Lower lobe of right lung (tissue), 2 donors: ENCODE measurements around the gene C14orf93. TPM values are rescaled to one million over a fixed set of nuclear protein-coding genes. Genes with fewer than 3 reads are reported as not detected.

Source experiments
- ATAC-seq, 2 donors: fragments of 200-7000 bp; cut with Tn5 transposase; one replicate each; pipeline ENCODE4 v1.9.1; 2020 to 2022; ENCODE audit warnings: mild to moderate bottlenecking in 2 of 2, moderate library complexity in 2 of 2
- DNase-seq: peaks from one replicate; pipeline ENCODE4 v3.0.0-alpha.2; 2020
- H3K27ac ChIP-seq: fragments of 200-600 bp; one replicate; pipeline ENCODE4 v1.8.0; 2022
- H3K27me3 ChIP-seq: fragments of 200-600 bp; one replicate; pipeline ENCODE4 v1.8.0; 2022; ENCODE audit warnings: low read depth
- H3K36me3 ChIP-seq: fragments of 200-600 bp; one replicate; pipeline ENCODE4 v1.8.0; 2022; ENCODE audit warnings: mild to moderate bottlenecking
- H3K4me1 ChIP-seq: fragments of 200-600 bp; one replicate; pipeline ENCODE4 v1.8.0; 2022
- H3K4me3 ChIP-seq: fragments of 200-600 bp; one replicate; pipeline ENCODE4 v1.8.0; 2022; ENCODE audit warnings: mild to moderate bottlenecking
- H3K9me3 ChIP-seq: fragments of 200-600 bp; one replicate; pipeline ENCODE4 v1.8.0; 2022
- CTCF ChIP-seq: fragments of 200-600 bp; IDR thresholded peaks from one replicate; pipeline ENCODE4 v1.8.0; 2022; ENCODE audit warnings: antibody characterized with exemption, mild to moderate bottlenecking
- intact Hi-C: fragments of 100-400 bp; cut with DNase I; formaldehyde crosslinking; loops from one replicate; pipeline ENCODE4 v1.11.0; 2022
- total RNA-seq: library from RNA; stranded (reverse); fragmentation: NEBNext Ultra II Directional; extraction: Animal tissue kit (Norgen Biotek cat#: 25700); gene quantifications from one replicate; pipeline ENCODE4 v1.2.1, GENCODE V29; 2021
- donor health status: DM: no; HTN: yes; CAD: no; lungs with severe emphysema.

The C14orf93 gene
- total RNA-seq, 1 donor from 2014 or later = 9.8 TPM

GRCh38 chr14:23002592-23002991, 7.4 kb downstream of the C14orf93 start:
- intact Hi-C loops = no loop called here
- DNase-seq (no peak), ATAC-seq (no peak)
- H3K4me1 ChIP-seq = peaks cover 14% of the 10 kb centered on the region
- H3K27me3 ChIP-seq = no peaks in the 10 kb centered on the region
- H3K36me3 ChIP-seq = peaks cover 10% of the 10 kb centered on the region
- TF ChIP-seq CTCF = no peak
- no peaks in the 10 kb centered on the region for H3K9me3 ChIP-seq
- no peak overlapping the region for H3K27ac ChIP-seq
- no peak overlapping the region for H3K4me3 ChIP-seq

- H3K27me3 ChIP-seq = no peaks in the 10 kb centered on the region
- H3K36me3 ChIP-seq = peaks cover 10% of the 10 kb centered on the region
- H3K9me3 ChIP-seq = no peaks in the 10 kb centered on the region
- H3K4me3 ChIP-seq = no peak overlapping the region
- ATAC-seq = no peak
- no peak for DNase-seq
- no peak overlapping the region for H3K27ac ChIP-seq
- intact Hi-C loops = no loop called here
- no peak for TF ChIP-seq CTCF
- H3K4me1 ChIP-seq = peaks cover 4% of the 10 kb centered on the region
These were observed 9.1 kb downstream of the C14orf93 start for GRCh38 chr14:23000860-23001259.

- no peaks in the 10 kb centered on the region for H3K9me3 ChIP-seq
- no peak for TF ChIP-seq CTCF
- no peaks in the 10 kb centered on the region for H3K27me3 ChIP-seq
- H3K36me3 ChIP-seq = peaks cover 10% of the 10 kb centered on the region
- no peak overlapping the region for H3K4me3 ChIP-seq
- intact Hi-C loops = no loop called here
- ATAC-seq (no peak), DNase-seq (no peak)
- H3K4me1 ChIP-seq = peaks cover 9% of the 10 kb centered on the region
- no peak overlapping the region for H3K27ac ChIP-seq
These were observed 11.5 kb downstream of the C14orf93 start for GRCh38 chr14:22998329-22999012.

- Histone ChIP-seq H3K4me3 (no peak overlapping the region), H3K27me3 (no peaks in the 10 kb centered on the region), H3K9me3 (no peaks in the 10 kb centered on the region), H3K4me1 (peaks cover 9% of the 10 kb centered on the region), H3K36me3 (peaks cover 10% of the 10 kb centered on the region), H3K27ac (no peak overlapping the region)
- ATAC-seq (no peak), DNase-seq (no peak)
- no peak for TF ChIP-seq CTCF
- intact Hi-C loops = no loop called here
These were observed 12.1 kb downstream of the C14orf93 start for GRCh38 chr14:22997676-22998323.

- ATAC-seq = no peak
- Histone ChIP-seq H3K9me3 (no peaks in the 10 kb centered on the region), H3K27me3 (no peaks in the 10 kb centered on the region), H3K4me1 (peaks cover 9% of the 10 kb centered on the region), H3K27ac (no peak overlapping the region), H3K4me3 (no peak overlapping the region), H3K36me3 (peaks cover 11% of the 10 kb centered on the region)
- intact Hi-C loops = no loop called here
- no peak for DNase-seq
- no peak for TF ChIP-seq CTCF
These were observed 12.9 kb downstream of the C14orf93 start for GRCh38 chr14:22996768-22997654.
